Kidney epithelial cell (primary cell): ENCODE results near the gene ACAA1. TPM values are rescaled to one million over a fixed set of nuclear protein-coding genes. Genes with fewer than 3 reads are reported as not detected.

Experiments used
- DNase-seq: peaks from one replicate; pipeline ENCODE4 v3.0.0-alpha.2; 2010; ENCODE audit warnings: low read depth
- H3K27me3 ChIP-seq: 2 replicates; pipeline ENCODE4 v1.6.0; 2011; ENCODE audit warnings: low read length; ENCODE audit not compliant: control insufficient read depth, insufficient read depth
- H3K36me3 ChIP-seq: 2 replicates; pipeline ENCODE4 v1.5.1; 2011; ENCODE audit warnings: low read length; ENCODE audit not compliant: control insufficient read depth, insufficient read depth
- H3K4me3 ChIP-seq: 2 replicates; pipeline ENCODE4 v1.5.1; 2011; ENCODE audit warnings: low read depth, mild to moderate bottlenecking, control low read depth, low read length
- total RNA-seq: library from RNA; depleted of rRNA; stranded (reverse); fragments of >200 nt; gene quantifications from 2 replicates; pipeline ENCODE4 v1.2.3, GENCODE V29; 2015
- TF ChIP-seq, protein P1 (sequence below): IDR thresholded peaks from 2 replicates; pipeline ENCODE4 v1.5.1; 2011; ENCODE audit warnings: mild to moderate bottlenecking, moderate library complexity, low read length, control low read depth, inconsistent platforms; ENCODE audit not compliant: insufficient read depth, poor library complexity, severe bottlenecking

ACAA1 gene
- total RNA-seq, 1 donor from 2014 or later, result 54.5 TPM

DNA sequence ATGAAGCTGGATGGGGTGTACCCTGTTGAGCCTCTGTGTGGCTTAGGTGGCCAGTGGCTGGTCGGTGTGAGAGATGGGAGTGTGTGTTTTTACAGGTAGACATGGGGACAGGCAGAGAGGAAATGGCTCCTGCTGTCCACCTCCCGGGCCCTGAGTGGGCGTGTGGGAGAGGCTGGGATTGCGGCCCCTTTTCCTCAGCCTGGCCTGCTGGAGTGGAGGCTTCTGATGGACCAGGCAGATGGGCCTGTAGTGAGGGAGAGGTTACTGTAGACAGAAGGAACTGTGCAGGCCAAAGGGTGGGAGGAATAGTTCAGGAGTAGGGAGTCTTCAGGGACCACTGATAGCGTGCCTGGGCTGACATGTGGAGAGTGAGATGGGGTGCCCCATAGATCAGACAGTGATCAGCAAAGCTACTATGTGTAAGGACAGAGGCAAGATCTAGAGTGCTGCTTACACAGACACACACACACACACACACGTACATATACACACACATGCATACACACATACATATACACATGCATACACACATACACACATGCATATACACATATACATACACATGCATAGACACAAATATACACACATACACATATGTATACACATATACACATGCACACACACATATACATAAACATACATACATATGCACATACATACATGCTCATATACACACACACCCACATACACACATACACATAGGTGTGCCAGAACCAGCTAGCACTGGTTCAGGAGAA lies 26.4 kb downstream of the ACAA1 start:
- H3K27me3 ChIP-seq, result peaks cover 3% of the 10 kb centered on the region
- TF ChIP-seq, protein P1, sequence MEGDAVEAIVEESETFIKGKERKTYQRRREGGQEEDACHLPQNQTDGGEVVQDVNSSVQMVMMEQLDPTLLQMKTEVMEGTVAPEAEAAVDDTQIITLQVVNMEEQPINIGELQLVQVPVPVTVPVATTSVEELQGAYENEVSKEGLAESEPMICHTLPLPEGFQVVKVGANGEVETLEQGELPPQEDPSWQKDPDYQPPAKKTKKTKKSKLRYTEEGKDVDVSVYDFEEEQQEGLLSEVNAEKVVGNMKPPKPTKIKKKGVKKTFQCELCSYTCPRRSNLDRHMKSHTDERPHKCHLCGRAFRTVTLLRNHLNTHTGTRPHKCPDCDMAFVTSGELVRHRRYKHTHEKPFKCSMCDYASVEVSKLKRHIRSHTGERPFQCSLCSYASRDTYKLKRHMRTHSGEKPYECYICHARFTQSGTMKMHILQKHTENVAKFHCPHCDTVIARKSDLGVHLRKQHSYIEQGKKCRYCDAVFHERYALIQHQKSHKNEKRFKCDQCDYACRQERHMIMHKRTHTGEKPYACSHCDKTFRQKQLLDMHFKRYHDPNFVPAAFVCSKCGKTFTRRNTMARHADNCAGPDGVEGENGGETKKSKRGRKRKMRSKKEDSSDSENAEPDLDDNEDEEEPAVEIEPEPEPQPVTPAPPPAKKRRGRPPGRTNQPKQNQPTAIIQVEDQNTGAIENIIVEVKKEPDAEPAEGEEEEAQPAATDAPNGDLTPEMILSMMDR, result no peak
- H3K36me3 ChIP-seq, result no peaks in the 10 kb centered on the region
- no peak overlapping the region for H3K4me3 ChIP-seq
- DNase-seq, result no peak

DNA sequence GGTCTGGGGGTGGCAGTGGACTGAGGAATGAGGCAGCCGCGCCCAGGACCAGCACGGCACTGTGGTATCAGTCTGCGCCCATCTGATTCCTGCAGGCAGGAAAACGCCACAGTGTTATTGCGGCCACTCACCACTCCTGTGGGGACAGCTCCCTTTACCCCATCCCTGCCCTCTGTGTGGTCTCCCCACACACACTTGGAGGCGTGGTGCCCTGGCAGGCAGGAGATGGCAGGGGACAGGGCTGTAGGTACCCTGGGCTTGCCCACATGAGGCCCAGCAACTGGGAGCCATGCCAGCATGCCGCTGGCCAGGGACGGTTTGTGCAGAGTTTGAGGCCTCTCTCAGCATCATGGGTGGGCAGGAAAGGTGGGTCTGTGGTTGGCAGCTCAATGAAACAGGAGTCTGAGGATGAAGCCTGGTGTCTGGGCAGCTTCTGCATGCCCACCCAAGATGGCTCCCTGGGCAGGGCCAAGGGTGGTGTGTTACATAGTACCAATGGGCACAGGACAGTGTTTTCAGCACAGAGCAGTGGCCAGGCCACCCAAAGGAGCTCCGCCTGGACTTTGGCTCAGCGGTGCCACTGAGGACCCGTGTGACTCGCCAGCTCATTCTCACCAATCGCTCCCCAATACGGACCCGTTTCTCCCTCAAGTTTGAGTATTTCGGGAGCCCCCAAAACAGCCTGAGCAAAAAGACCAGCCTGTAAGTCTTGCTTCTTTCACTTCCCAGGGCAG lies 27.2 kb downstream of the ACAA1 start:
- no peak for DNase-seq
- TF ChIP-seq, protein P1, result no peak
- no peaks in the 10 kb centered on the region for H3K36me3 ChIP-seq
- H3K27me3 ChIP-seq, result peaks cover 2% of the 10 kb centered on the region
- H3K4me3 ChIP-seq, result no peak overlapping the region

DNA sequence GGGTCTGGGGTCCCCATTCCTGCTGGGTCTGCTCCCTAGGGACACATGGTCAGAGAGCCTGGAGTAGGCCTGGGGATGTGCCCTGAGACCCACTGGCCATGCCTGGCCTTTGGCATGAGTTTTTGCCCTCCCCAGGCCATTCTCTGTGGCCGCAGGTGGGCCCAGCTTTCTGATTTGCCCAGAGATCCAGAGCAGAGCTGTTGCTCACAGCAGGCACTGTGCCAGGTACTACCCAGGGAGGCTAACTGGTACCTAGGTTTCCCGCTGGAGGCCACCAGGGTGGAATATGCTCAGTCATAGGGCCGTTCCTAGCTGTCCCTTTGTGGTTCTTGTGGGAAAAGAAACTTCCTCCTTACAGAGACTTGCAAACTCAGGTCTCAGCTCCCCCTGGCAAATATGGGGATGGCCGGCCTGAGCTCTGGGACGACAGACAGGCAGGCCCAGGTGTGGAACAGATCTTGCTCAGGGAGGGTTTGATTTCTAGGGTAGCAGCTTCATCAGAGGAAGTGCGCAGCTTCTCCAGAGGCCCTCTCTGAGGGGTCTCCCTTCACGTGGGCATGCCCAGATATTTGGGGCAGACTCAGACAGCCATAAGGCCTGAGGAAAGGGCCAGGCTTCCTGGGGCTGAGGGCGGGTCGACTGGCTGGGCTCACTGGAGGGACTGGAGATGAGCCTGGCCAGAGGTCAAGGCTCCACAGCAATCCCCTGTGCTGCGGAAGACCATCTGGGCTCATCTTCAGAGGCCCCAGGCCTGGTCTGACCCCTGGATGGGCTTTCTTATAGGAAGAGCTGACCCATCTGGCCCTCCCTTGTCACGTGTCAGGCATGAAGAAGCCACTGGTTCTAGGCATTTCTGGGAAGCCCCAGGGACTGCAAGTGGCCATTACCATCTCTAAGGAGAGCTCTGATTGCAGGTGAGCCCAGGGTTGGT lies 28.0 kb downstream of the ACAA1 start:
- H3K36me3 ChIP-seq, result no peaks in the 10 kb centered on the region
- no peak for DNase-seq

DNA sequence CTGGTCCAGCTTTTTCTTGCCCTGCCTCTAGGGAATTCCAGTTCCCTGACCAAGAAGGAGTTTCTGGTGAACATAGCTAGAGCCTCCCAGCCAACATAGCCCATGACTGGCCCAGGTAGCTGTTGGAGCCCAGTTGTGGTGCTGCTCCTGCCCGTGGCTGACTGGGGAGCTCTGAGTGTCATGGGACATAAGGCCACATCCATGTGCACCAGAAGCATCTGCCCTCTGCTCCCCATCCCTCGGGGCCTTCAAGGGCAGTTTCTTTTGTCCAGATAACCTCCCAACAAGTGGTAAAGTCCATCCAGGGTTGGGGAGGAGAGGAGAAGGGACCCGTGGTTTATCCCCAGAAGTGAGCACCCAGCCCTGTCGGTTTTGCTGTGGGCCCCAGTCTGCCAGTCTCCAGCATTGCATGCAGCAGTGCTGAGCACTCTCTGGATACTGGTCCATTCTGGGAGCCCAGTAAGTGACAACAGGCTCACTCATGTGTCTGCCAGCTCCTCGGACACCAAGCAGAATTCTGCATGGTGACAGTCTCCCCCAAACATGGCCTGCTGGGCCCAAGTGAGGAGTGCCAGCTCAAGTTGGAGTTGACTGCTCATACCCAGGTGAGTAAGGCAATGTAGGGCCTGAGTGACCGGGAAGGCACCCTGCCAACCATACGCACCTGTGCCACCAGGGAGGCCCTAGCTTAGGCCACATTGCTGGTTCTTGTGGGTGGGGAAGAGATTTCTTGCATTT lies 28.8 kb downstream of the ACAA1 start:
- DNase-seq, result no peak
- H3K36me3 ChIP-seq, result no peaks in the 10 kb centered on the region

More for the DNA sequence above, 28.0 kb downstream of the ACAA1 start:
- peaks cover 2% of the 10 kb centered on the region for H3K27me3 ChIP-seq
- TF ChIP-seq, protein P1, result no peak
- no peak overlapping the region for H3K4me3 ChIP-seq

DNA sequence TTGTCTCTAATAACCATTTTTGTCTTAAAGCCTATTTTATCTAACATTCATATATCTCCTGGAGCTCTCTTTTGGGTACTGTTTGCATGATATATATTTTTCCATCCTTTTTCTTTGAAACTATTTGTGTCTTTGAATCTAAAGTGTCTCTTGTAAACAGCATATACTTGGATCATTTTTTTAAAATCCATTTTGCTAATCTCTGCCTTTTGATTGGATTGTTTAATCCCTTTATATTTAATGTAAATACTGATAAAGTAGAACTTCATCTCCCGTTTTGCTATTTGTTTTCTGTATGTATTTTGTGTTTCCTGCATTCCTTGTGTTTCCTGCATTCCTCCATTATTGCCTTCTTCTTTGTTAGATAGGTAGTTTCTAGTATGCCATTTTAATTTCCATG lies 31.4 kb downstream of the ACAA1 start:
- Histone ChIP-seq H3K4me3 (no peak overlapping the region), H3K36me3 (no peaks in the 10 kb centered on the region), H3K27me3 (no peaks in the 10 kb centered on the region)
- TF ChIP-seq, protein P1, result no peak
- DNase-seq, result no peak

More for the DNA sequence above, 28.8 kb downstream of the ACAA1 start:
- peaks cover 2% of the 10 kb centered on the region for H3K27me3 ChIP-seq
- TF ChIP-seq, protein P1, result no peak
- H3K4me3 ChIP-seq, result no peak overlapping the region
